HG03432 (cell line): Measurements from ENCODE around the gene ELOVL5.
A peak's percentile ranks its signal among the peaks of the same experiment; 100 is the strongest.
"Not testable (repeated sequence)": the region's sequence is repeated elsewhere in the genome, so short reads cannot be mapped to it uniquely, and the experiment has no call there.

ENCODE experiments used
- ATAC-seq: cut with Tn5 transposase; IDR thresholded peaks from one replicate; pipeline ENCODE4 v1.9.1; 2021; ENCODE audit warnings: mild to moderate bottlenecking, moderate library complexity; ENCODE audit not compliant: unreplicated experiment

The ELOVL5 gene

DNA sequence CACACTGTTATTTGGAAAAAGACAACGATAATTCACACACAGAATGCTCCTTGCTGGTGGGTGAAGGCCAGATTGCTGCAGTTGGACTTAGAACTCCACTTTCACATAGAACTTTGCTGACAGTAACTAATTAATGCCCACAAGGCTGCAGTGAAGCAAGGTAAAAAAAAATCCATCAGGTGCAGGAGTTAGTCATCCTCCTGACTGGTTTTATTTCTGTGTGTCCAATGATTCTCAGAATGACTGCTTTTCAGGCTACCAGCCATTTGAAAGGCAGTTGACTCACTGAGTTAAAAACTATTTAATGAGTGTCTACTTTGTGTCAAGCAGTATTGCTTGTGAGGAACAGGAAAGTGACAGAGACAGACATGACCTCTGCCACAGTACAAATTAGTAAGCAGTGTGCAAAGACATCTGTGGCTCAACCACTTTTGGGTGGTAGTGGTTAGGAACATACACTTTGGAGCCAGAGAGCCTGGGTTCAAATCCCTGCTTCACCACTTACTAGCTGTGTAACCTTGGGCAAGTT lies 41.9 kb downstream of the ELOVL5 start:
- ATAC-seq = peak; percentile 65

DNA sequence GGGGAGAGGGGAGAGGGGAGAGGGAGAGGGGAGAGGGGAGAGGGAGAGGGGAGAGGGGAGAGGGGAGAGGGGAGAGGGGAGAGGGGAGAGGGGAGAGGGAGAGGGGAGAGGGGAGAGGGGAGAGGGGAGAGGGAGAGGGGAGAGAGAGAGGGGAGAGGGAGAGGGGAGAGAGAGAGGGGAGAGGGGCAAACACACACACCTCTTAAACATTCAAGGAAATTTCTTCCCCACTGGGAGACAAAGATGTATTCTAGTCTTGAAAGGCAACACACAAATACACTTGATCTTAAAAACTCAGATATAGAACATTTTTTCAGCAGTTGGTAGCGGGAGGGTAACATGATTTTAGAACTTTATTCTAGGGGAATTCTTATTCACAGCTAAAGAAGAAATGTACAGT lies 42.5 kb downstream of the ELOVL5 start:
- ATAC-seq = not testable (repeated sequence)

DNA sequence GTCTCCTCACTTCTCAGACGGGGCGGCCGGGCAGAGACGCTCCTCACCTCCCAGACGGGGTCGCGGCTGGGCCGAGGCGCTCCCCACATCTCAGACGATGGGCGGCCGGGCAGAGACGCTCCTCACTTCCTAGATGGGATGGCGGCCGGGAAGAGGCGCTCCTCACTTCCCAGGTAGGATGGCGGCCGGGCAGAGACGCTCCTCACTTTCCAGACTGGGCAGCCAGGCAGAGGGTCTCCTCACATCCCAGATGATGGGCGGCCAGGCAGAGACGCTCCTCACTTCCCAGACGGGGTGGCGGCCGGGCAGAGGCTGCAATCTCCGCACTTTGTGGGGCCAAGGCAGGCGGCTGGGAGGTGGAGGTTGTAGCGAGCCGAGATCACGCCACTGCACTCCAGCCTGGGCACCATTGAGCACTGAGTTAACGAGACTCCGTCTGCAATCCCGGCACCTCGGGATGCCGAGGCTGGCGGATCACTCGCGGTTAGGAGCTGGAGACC lies 43.2 kb downstream of the ELOVL5 start:
- not testable (repeated sequence) for ATAC-seq

DNA sequence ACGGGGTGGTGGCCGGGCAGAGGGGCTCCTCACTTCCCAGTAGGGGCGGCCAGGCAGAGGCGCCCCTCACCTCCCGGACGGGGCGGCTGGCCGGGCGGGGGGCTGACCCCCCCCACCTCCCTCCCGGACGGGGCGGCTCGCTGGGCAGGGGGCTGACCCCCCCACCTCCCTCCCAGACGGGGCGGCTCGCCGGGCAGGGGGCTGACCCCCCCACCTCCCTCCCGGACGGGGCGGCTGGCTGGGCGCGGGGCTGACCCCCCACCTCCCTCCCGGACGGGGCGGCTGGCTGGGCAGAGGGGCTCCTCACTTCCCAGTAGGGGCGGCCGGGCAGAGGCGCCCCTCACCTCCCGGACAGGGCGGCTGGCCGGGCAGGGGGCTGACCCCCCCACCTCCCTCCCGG lies 43.8 kb downstream of the ELOVL5 start:
- ATAC-seq = not testable (repeated sequence)

DNA sequence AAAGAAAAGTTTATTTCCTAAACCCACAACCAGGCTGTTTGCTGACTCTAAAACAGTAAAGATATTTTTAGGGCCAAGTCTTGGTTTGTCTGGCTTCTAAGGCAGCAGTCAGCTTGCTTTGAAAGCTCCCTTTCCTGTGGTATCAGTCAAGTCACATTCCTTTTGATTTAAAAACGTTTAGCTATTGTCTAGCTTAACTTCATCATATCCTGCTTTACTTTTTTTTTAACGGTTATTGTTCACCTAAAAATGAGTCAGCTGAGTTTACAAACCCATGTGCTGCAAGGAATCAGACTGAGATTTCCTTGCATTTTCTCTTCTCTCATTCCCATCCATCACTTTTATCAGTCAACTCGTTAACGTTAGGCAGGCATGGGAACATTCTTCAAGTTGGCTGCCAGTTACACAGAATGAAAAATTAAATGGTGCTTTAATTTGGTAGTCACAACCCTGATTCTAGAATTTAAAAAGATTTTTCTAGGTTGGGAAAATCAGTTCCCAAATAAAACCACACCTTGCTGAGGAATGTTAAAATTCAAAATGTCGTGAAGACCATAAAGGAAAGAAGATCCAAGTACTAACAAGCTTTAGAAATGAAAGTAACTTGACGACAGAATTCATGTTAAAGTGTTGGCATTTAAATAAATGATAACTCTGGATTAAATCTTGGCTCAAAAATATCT lies 45.9 kb downstream of the ELOVL5 start:
- no peak for ATAC-seq

DNA sequence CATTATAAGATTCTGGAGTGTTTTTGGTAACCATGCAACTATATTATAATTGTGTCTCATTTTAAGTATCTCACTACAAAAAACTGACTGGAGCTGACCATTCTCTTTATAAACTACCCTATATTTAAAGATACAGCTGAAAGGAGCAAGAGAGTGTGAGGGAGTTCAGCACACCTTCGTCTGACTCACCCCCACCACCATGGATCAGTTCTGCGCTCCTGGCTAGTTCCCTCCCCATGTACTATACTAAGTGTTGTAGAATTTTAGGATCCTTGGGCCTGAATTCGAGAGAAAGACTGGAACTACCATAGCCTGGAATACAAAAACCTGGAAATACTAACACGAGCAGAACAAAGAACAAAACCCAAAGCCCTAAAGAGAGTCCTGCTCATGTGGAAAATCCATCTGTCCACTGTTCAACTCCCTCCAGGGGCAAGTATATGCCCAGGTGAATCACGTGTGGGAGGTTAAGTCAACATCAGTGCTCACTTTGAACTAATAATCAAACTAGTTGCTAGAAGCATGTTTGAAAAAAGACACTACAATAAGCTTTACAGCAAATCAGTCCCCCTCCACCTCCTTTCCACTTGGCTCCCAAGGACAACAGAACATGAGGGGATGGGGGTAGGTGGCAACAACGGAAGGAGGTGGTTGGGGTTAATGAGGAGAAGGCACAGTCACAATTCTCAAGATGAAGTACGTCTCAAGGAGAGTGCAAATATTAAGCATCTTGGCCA lies 46.8 kb downstream of the ELOVL5 start:
- ATAC-seq = no peak

DNA sequence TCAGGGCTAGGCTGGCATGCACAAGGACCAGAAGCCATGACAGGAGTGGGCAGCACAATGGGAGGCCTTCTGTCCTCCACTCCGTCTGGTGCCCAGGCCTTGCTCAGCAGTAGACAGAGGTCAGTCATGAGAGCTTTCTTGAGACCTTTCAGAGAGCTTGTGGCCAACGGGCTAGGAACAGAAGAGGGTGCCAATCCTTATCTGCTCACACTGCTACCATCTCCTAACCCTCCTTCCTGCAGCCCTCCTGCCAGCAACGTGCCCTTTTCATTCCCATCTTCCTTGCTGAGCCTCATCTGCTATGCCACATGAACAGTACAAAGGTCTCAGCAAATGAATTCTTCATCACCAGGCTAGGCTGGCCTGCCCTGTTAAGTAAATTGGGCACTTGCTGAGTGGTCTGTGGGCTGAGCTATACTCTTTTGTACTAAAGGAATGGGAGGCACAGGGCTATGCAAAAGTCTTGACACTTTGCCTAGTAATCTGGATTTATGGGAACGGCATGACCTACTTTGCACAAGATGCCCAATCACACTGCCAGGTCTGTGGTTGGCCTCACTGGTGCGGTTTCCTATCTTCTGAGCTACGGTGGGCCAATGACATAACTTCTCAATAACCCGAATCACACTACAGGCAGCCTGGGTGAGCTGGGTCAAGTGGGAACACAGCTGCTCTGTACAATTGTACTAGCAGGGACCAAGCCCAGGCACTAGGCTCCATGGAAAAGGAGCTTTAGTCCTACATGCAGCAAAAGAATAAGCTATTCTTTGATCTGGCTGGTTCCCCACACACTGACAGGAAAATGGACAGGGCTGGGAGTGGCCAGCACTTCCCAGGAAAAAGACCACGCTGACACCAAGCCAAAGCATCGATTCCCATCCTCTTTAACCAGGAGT lies 47.8 kb downstream of the ELOVL5 start:
- peak; percentile 47 for ATAC-seq

DNA sequence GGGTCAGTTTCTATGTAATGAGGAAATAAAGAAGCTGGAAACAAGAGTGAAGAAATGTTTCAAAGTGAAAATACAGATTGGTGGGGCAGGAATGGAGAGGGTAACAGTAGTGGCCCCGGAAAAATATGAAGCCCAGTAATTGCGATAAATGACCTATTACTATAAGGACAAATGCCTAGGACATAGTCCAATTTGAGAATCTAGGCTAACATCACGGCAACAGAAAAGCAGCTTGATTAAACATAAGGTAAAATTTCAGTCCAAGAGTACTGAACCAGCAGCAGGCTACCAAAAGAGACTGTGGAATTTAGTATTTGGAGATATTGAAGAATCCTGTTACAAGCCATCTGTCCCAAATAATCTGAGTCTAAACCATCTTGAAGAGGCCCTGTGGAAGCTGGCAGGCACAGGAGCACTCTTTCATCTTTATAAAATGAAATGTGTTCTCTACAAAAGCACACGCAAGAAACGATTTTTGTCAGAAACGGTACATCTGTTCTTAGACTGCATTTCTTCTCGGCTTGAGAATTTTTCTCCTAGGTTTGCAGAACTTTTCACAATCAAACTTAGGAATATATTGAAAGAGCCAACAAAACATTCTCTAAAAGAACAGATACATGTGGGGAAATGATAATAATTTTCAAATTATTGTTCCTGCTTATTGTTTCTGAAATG lies 49.3 kb downstream of the ELOVL5 start:
- no peak for ATAC-seq

DNA sequence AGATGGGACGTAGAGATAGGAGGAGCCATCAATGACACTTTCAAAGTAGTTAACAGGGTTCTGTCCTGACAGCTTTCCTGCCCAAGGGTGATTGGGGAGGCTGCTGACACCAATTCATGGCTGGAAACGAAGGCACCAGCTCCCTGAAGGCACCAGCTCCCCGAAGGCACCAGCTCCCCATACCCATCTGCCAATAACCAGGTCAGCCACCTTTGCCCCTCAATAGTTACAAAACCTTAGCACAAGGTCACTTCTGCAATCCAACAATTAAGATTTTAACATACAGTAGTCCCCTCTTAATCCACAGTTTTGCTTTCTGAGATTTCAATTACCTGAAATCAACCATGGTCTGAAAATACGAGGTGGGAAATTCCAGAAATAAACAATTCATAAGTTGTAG lies 51.7 kb downstream of the ELOVL5 start:
- ATAC-seq = no peak

DNA sequence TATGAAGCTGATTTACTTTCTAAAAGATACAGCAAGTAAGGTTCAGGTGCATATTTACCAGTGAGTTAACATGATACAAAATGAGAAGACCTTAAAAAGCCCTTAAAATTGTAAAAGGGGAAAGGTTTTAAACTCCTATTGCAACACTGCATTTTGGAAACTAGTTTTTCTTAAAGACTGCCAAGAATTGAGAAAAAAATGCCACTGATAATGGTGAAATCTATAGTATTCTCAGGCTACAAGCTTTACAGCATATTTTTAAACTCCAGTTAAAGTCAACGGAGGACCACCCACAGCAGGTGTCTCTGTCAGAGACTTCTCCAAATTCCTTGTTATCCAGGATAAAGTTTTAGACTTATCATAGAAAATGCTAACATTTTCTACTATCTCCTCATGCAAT lies 53.6 kb downstream of the ELOVL5 start:
- no peak for ATAC-seq

DNA sequence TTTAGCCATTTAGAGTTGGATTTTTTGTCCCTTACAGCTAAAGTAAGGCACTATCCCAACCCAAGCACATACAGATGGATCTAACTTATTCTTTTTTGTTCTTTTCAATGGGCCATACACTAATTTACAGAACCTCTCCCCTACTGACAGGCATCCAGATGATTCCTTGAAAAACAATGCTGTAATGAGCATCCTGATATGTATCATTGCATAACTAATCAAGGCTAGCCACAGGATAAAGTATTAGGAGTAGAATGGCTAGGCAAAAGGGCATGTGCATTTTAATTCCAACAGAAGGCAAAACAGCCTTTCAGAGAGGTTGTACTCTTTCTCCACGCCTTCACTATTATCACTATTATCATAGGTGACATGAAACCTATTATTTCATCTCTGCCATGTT lies 54.1 kb downstream of the ELOVL5 start:
- no peak for ATAC-seq

DNA sequence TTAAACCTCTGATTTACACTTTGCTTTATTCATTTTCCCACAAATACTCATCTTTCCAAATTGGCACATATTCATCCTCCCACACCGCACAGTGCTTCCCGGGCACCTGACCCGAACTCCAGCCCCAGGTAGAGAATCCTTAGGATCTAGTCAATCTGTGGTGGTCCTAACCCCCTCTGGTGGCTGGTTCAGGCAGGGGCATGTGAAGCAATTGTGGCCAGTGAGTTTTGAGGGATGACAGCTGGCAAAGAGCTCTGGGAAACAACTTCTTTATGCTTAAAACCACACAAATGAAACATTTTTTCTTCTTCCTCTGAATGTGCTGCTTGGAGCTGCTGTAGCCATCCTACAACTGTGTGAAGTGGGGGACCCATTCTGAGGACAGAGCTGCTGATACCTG lies 54.7 kb downstream of the ELOVL5 start:
- ATAC-seq = peak; percentile 44

DNA sequence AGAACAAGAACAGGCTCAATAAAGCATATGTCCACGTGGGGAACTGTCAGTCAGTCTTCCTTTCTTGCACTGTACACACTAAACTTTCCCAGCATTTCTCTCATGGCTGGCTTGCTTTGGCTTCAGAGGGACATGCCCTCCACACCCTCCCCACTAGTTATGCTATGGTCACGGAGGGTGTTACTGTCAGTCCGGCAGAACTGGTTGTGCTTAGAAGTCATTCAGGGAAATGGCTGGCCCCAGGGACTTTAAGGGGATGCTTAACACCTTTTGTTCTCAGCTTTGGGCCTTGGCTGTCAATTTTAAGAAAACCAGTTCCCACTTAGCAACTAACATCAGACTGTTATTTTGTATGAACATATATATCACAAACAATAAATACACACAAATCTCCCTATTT lies 55.1 kb downstream of the ELOVL5 start:
- no peak for ATAC-seq

DNA sequence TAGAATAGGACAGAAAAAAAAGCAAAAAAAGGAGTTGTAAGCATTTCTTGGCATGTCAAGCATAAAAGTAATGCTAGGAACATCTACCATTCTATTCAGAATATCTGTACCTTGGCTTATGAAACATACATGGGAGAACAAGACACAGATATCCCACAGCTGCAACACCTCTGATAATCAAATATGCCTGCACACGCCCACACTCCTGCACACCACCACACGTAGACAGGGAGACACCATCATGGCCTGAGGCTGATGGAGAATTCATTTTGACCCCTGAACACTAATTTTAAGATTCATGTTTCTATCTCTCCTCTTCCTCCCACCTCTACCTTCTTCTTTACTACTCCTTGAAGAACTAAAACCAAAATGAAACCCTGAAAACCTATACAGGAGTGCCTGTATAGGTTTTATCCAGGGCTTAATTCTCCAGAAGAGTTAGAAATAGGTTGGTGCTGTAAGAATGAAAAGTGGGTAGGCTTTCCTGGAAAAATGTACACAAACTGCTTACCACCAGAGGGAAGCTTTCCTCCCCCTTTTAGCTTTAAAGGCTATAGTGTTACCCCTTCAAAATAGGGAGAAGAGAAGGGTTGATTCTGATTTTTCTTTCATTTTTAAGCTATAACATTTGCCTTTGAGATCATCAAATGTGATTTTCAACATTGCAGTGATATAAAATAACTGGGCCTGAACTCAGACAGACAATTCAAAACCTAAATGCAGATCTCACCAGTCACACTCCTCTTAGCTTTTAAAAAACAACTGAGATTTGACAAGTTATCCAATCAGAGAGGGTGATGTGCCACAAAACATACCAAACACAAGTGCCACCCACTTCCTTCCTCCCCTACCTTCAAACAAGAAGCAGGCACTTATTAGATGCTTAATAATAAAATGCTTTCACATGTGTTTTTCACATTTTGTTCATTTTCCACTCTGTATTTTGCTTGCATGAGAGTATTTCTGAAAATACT lies 57.9 kb downstream of the ELOVL5 start:
- no peak for ATAC-seq

DNA sequence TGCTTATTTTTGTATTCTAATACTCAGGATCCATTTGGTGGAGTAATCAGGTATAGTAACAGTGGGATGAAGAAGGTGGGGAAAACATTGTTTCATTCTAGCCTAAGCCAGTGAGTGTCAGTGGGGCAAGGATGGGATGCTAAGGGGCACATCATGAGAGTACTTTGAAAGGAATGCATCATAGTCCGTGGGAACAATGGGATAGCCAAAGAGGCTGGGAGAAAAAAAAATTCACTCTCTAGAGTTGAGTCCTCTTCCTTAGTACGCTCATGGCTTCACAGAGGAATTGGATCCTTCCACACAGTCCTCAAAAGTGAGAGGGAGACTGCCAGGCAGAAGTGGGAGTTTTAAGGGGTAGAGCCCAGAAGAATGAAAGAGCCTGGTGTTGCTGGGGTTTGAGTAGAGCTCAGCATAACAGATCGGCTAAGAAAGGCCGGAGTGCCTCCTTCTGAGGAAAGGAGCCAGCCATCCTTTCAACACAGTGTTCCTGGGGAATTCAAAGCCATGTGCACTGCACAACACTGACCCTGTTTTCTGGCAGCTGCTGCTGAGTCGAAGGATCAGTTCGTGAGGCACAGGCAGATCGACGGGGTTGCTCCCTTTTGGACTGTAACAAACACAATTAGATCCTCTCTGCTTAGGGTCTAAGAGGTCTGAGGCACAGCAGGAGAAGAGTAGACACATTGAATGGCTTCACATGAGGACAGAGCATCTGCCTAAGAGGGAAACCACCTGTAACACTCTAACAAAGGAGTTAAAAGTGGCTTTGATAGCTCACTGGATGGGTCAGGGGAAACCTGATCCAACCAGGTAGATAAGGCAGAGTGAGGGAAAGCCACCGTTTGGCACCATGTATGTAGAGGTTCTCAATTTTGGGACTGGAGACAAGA lies 61.2 kb downstream of the ELOVL5 start:
- ATAC-seq = no peak

DNA sequence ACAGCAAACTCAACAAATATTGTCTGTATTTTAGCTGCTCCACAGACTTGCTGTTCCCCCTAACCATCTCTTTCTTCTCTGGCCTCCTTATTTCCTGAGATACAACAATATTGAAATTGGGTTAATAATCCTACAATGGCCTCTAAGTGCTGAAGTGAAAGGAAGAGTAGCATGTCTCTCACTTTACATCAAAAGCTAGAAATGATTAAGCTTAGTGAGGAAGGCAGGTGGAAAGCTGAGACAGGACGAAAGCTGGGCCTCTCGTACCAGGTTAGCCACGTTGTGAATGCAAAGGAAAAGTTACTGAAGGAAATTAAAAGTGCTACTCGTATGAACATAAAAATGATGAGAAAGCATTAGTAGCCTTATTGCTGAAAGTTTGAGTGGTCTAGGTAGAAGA lies 63.8 kb downstream of the ELOVL5 start:
- ATAC-seq = peak; percentile 79

DNA sequence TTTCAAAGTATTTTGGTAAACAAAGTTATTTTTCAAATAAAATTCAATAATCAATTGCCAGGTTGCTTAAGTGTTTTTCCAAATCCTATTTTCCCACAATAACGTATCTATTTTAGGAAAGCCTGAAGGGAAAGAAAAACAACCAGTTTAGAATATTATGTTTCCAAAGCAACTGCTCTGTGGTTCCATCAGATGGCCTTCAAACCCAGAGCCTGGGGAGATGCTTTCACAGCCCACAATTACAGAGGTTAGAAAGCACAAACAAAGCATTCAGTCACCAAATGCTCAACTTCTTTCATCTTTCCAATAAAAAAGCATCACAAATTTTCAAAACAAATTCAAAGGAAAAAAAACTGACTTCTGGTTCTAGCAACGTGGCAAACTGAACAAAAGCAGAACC lies 66.0 kb downstream of the ELOVL5 start:
- no peak for ATAC-seq

DNA sequence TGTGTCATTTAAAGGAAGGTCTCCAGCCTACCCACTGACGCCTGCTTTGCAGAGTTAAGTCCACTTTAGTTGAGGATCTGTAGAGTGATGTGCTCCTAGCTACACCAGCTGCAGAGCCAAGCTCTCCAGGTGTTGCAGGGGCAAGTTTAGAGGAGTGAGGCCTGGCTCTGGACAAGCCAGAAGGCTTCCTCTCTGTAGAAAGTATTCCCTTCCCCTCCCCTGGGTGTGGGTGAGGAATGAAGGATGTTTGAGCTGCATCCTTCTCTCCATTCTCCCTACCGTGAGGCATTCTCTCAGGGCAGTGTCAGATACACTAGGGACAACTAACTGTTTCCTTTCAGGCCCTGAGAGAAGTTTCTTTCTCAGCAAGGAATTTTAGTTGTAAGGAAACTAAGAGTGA lies 66.5 kb downstream of the ELOVL5 start:
- no peak for ATAC-seq
